Activated CD4-positive, alpha-beta T cell treated with anti-CD3 and anti-CD28 coated beads, Interleukin-2, amount 50 U/mL, for 1 hour (primary cell): ENCODE data around the gene SYTL3.
A peak's percentile ranks its signal among the peaks of the same experiment; 100 is the strongest.
"Not testable (repeated sequence)": the region's sequence is repeated elsewhere in the genome, so short reads cannot be mapped to it uniquely, and the experiment has no call there.

ENCODE experiments used
- DNase-seq: peaks from one replicate; pipeline ENCODE4 v3.0.0-alpha.2; 2020

The SYTL3 gene

DNA sequence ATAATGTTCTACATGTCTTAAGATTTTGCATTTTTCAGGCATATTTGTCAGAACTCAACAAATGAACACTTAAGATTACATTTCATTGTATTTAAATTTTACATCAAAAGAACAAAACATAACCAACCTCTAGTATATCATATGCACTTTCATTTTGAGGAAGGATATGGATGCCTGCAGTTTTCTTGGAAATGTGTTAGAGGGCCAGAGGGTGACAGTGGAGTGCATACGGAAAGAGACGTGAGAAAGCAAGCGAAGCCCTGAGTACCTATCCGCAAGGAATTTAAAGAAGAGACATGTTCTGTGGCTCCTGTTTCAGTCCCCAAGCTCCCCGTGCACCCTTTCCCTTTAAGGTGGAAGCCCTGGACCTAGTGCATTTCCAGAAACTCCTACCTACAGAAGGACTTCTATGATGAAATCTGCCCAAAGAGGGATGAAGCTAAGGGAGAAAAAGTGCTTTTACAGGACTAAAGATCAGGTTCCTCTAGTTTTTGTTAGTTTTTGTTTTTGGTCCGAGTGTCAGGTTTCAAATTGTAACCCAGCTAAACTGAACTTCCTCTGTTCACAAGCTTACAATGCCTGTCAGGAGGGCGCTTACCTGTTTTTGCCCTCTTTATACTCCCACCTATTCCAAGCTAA lies 130.5 kb downstream of the SYTL3 start:
- DNase-seq, result no peak

- no peak for DNase-seq
Observed at GRCh38 chr6:158780988-158781691, 131.3 kb downstream of the SYTL3 start.

- DNase-seq, result peak; percentile 3
Observed at GRCh38 chr6:158781692-158782373, 132.0 kb downstream of the SYTL3 start.

- no peak for DNase-seq
Observed at GRCh38 chr6:158782432-158783166, 132.7 kb downstream of the SYTL3 start.

DNA sequence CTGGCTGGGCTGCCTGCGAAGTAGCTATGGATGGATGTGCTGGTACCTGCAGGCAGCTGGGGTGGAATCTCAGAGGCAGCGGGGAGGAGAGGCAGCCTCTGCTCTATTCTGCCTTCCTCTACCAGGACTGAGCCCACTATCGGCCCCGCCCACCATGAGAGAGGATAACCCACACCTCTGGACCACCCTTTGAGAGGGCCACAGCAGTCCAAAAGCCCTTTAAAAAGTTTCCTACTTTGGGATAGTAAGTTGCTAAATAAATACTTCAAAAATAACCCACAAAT lies 133.3 kb downstream of the SYTL3 start:
- DNase-seq, result no peak

DNA sequence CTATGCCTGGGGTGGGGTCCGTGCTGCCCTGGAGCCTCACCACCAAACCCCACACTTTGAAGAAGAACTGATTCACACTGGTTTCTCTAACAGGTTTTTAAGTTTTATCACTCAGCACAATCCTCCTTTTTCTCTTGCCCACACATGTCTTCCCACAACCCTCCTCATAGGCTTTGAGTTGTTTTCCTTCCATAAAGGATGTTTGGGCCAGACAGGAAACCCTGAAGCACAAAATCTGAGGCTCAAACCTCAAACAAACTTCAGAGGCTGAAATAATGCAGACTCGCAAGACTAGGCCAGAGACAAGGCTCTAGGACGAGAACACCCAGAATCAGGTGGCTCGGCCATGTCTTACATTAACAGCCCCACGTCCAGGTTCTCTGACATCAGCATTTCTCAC lies 134.0 kb downstream of the SYTL3 start:
- no peak for DNase-seq

- DNase-seq, result no peak
Observed at GRCh38 chr6:158784505-158784904, 134.7 kb downstream of the SYTL3 start.

DNA sequence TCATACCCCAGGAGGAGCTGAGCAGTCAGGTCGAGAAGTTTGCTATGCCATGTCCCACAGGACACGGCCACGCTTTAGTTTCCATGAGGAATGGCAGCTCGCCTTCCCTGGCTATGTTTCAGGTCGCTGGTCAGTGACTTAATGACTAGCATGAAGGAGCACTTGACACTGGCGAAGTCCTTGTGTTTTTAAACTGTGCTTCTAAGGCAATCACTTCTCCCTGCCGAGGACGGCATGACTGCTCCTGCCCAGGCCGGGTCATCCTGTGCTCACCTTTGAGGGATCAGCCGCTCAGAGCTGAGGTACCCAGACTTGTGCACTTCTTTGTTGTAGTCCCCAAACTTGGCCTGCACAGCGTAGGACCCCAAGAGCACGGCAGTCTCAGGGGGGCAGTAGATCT lies 135.2 kb downstream of the SYTL3 start:
- DNase-seq, result no peak

GRCh38 chr6:158786645-158787304 lies 136.9 kb downstream of the SYTL3 start:
- no peak for DNase-seq

- no peak for DNase-seq
Observed at GRCh38 chr6:158787395-158787794, 137.5 kb downstream of the SYTL3 start.

GRCh38 chr6:158789115-158789917 lies 139.5 kb downstream of the SYTL3 start:
- peak; percentile 58 for DNase-seq

DNA sequence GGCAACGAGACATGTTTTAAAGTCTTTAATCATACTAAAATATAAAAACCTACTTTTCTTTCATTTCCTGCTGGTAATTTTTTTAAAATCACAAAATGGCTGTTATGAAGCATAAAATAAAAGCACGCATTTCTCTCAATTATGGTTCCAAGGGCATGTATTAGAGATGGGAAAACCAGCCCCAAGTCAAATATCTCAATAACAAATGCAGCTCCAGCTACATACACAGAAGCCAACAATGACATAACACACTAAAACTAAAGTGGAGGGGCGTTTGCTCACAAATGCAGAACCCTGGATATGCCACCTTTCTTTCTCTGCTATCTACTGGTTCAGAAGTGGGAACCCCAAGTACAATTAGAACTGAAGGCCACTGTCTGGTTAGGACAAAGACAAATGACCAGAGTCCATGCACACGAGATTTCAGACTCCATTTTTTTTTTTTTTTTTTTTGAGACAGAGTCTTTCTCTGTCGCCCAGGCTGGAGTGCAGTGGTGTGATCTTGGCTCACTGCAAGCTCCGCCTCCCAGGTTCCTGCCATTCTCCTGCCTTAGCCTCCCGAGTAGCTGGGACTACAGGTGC lies 141.5 kb downstream of the SYTL3 start:
- no peak for DNase-seq

- not testable (repeated sequence) for DNase-seq
Observed at GRCh38 chr6:158792505-158792904, 142.7 kb downstream of the SYTL3 start.

GRCh38 chr6:158793432-158793831 lies 143.6 kb downstream of the SYTL3 start:
- DNase-seq, result no peak

GRCh38 chr6:158795516-158795915 lies 145.7 kb downstream of the SYTL3 start:
- DNase-seq, result no peak

- no peak for DNase-seq
Observed at GRCh38 chr6:158796353-158796752, 146.5 kb downstream of the SYTL3 start.

DNA sequence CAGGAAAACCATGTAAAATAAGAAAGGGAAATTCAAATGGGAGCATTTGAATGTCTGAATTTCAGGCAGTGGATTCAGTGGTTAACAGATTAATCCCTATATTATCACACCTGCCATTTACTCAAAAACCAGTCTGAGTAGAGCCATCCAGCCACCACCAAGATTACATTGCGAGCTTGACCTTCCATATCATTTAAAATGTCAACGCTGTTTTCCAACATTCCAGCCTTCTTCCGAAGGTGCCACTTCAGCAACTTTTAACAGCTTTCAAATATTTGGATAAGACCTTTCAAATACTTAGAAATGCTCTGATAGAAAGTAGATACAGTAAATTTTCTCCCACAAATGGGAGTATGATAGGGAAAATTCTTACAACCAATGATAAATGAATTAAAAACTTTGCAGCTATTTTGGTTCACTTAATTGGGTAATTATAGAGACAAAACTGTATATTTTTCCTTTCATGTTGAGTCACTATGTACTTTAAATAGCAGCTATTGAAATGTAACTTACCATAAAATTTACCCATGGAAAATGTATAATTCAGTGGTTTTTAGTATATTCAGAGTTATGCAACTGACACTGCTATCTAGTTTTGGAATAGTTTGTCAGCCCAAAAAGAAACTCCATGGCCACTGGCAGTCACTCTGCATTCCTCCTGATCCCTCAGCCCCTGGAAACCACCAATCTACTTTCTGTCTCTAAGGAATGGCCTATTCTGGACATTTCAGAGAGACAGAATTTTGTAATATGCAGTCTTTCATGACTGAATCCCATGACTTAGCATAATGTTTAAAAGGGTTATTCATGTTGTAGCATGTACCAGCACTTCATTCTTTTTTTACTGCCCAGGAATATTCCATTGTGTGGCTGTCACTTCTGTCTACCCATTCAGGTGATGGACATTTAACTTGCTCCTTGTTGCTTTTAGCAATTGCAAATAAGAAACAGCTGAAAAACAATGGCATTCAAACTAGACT lies 147.8 kb downstream of the SYTL3 start:
- no peak for DNase-seq

DNA sequence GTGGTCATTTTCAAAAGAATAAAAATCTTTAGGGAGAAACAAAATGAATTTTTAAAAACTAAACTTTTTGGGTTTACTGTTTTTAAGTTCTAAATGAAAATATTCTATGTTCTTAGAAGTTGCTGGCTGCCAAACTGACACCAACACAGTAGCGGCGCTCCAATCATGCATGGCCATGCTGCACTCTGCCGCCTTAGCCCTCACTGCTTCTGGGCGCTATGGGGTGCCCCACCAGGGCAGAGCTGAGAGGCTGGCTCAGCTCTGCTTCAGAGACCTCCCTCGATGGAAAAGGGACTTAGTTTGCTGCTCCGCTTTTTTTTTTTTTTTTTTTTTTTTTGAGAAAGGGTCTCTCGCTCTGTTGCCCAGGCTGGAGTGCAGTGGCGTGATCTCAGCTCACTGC lies 148.5 kb downstream of the SYTL3 start:
- DNase-seq, result no peak

DNA sequence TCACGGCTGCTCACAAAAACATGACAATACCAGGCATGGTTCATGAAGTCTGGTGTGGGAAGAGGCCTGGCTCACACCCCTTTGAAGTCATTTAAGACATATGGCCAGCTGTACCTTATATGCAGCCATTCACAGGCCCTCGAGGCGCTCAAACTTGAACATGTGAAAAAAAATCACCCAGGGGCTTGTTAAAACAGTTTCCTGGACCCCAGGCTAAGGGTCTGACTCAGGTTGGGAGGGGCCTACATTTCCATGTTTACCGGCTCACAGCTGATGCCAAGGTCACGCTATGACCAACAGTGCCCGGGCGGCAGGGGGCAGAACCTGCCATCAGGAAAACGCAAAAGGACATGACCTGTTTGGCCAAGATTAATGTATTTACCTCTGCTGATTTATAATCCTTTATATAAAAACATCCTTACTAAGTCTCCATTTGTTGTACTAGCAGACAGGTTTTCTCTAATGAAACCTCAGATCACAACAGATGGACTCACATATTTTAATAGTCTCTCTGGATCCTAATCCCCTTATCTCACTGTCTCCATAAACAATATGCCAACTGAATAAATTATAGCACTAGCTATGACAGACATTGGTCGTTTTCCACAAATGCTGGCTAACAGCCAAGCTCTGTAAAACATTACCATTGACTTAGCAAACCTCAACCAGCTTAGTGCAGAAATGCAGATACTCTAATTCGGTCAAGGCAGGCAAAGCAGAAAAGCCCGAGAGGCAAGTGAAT lies 149.4 kb downstream of the SYTL3 start:
- no peak for DNase-seq
